Ascending aorta (tissue), 2 donors: Measurements from ENCODE around the gene ITGBL1. TPM values are rescaled to one million over a fixed set of nuclear protein-coding genes. Genes with fewer than 3 reads are reported as not detected.

ENCODE experiments used
- DNase-seq, 2 donors: peaks; one replicate each; pipeline ENCODE4 v3.0.0-alpha.2; 2019; ENCODE audit warnings: low spot score in 2 of 2
- H3K27ac ChIP-seq, 2 donors: fragments of 200-600 bp; sonication (generic); one replicate each; pipeline ENCODE4 v1.5.1; 2016 to 2017; ENCODE audit warnings: mild to moderate bottlenecking in 1 of 2
- H3K27me3 ChIP-seq: fragments of 200-600 bp; sonication (generic); one replicate; pipeline ENCODE4 v1.5.1; 2017
- H3K36me3 ChIP-seq, 2 donors: fragments of 200-600 bp; sonication (generic); one replicate each; pipeline ENCODE4 v1.5.1; 2016
- H3K4me1 ChIP-seq, 2 donors: fragments of 200-600 bp; sonication (generic); one replicate each; pipeline ENCODE4 v1.5.1; 2016 to 2017; ENCODE audit warnings: mild to moderate bottlenecking in 1 of 2
- H3K4me3 ChIP-seq, 2 donors: fragments of 200-600 bp; sonication (generic); one replicate each; pipeline ENCODE4 v1.5.1; 2016 to 2017; ENCODE audit warnings: mild to moderate bottlenecking in 1 of 2
- H3K9me3 ChIP-seq, 2 donors: fragments of 200-600 bp; sonication (generic); one replicate each; pipeline ENCODE4 v1.5.1; 2016
- intact Hi-C: fragments of 100-400 bp; cut with DNase I; formaldehyde crosslinking; loops from one replicate; pipeline ENCODE4 v1.15.1; 2023
- total RNA-seq: library from RNA; depleted of rRNA; stranded (reverse); fragments of >200 nt; gene quantifications from one replicate; pipeline ENCODE4 v1.1.0, GENCODE V29; 2016
- TF ChIP-seq, protein P1 (sequence below), 3 experiments: fragments of 200-600 bp in 2 of 3; fragments of 450-650 bp in 1 of 3; sonication (generic) in 2 of 3; IDR thresholded peaks; one replicate each; pipeline ENCODE4 v1.5.1; 2016 to 2019; ENCODE audit warnings: antibody characterized with exemption in 3 of 3, mild to moderate bottlenecking in 1 of 3, moderate library complexity in 1 of 3

ITGBL1 gene
- total RNA-seq, 1 donor from 2014 or later, result 47.1 TPM

DNA sequence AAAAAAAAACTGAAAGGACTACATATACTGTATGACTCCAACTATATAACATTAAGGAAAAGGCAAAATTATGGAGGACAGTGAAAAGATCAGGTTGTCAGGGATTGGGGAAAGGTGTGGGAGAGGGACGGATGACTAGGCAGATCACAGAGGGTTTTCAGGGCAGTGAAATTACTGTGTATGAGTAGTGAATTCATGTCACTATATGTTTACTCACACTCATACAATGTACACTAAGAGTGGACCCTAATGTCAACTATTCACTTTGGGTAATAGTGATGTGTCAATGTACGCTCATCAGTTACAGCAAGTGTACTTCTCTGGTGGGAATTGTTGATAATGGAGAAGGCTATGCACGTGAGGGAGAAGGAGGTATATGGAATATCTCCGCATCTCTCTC lies 144.3 kb downstream of the ITGBL1 start:
- no peak overlapping the region for H3K27ac ChIP-seq
- DNase-seq, result no peak
- no peaks in the 10 kb centered on the region for H3K27me3 ChIP-seq
- no peak overlapping the region for H3K4me3 ChIP-seq
- TF ChIP-seq, protein P1, sequence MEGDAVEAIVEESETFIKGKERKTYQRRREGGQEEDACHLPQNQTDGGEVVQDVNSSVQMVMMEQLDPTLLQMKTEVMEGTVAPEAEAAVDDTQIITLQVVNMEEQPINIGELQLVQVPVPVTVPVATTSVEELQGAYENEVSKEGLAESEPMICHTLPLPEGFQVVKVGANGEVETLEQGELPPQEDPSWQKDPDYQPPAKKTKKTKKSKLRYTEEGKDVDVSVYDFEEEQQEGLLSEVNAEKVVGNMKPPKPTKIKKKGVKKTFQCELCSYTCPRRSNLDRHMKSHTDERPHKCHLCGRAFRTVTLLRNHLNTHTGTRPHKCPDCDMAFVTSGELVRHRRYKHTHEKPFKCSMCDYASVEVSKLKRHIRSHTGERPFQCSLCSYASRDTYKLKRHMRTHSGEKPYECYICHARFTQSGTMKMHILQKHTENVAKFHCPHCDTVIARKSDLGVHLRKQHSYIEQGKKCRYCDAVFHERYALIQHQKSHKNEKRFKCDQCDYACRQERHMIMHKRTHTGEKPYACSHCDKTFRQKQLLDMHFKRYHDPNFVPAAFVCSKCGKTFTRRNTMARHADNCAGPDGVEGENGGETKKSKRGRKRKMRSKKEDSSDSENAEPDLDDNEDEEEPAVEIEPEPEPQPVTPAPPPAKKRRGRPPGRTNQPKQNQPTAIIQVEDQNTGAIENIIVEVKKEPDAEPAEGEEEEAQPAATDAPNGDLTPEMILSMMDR (IDR thresholded peaks at IDR 0.05), result no peak
- H3K4me1 ChIP-seq, result no peaks in the 10 kb centered on the region
- intact Hi-C loops, result no loop called here
- H3K36me3 ChIP-seq, result peaks cover 0 to 7% of the 10 kb centered on the region in 2 donors
- no peaks in the 10 kb centered on the region for H3K9me3 ChIP-seq

DNA sequence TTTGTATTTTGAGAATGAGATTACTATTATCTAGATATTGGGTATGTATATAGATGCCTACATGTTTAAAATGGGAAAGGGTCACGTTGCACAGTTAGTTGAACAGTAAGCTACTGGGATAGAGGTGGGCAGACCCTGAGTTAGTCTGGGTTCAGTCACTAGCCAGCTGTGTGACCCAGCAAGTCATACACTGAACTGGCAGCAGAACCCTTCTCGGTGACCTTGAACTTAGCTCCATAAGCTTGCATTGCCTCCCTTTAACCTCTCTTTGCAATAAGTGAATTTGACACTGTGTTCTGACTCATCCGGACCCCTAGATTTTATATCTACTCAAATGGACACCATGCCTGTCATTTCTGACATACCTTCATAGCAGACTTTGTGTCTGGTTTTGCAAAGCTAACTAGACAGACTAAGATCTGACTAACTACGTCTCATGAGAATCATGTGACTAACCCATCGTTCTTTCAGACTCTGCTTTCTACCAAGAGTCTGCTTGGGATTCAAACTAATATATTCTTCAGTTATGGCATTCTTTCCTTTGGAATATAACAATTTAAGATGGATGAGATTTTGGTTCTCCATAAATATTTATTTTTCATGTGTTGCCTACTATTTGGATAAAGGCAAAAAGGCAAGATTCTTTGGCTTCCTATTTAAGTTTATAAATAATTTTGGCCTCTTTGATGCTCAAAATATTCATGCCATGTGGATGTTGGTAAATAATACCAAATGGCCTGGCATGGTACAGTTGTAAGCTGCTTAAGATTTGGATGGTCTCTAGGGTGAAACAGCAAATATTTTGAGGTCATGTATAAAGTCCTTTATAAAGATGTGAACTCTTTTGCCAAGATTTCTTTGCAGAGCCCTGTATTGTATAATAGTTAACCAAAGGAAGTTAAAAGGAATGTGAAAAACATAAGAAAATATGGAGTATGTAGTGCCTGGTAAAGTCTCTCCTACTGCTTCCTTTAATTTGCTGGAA lies 159.3 kb downstream of the ITGBL1 start:
- TF ChIP-seq, protein P1 (IDR thresholded peaks at IDR 0.05), result no peak
- no peak for DNase-seq

DNA sequence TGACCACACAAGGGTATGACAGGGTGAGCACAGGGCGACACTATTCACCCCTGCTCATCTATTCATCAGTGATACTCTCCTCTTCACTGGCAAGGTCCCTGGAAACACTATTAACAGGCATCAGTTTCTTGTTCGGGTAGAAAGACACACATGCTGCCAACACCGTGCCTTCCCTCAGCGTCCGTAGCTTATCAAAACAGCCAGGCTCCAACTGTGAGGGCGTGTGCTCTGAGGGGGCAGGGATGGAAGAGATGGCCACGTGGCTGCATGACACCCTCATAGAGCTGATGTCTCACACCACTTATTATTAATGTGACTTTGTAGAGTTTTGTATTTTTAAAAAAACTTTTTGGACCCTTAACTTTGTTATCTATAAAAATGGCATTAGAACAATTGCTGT lies 160.3 kb downstream of the ITGBL1 start:
- Histone ChIP-seq H3K27me3 (no peaks in the 10 kb centered on the region), H3K27ac (peak overlapping the region in 1 of 2 donors; percentile 2), H3K36me3 (no peaks in the 10 kb centered on the region), H3K9me3 (no peaks in the 10 kb centered on the region), H3K4me3 (no peak overlapping the region), H3K4me1 (peaks cover 0 to 19% of the 10 kb centered on the region in 2 donors)
- no peak for DNase-seq
- TF ChIP-seq, protein P1 (IDR thresholded peaks at IDR 0.05), result no peak
- intact Hi-C loops, result no loop called here

More for the DNA sequence above, 159.3 kb downstream of the ITGBL1 start:
- no peaks in the 10 kb centered on the region for H3K36me3 ChIP-seq
- H3K4me1 ChIP-seq, result peaks cover 0 to 19% of the 10 kb centered on the region in 2 donors
- H3K4me3 ChIP-seq, result no peak overlapping the region
- H3K27ac ChIP-seq, result peak overlapping the region in 1 of 2 donors; percentile 2
- intact Hi-C loops, result no loop called here
- no peaks in the 10 kb centered on the region for H3K9me3 ChIP-seq
- no peaks in the 10 kb centered on the region for H3K27me3 ChIP-seq

DNA sequence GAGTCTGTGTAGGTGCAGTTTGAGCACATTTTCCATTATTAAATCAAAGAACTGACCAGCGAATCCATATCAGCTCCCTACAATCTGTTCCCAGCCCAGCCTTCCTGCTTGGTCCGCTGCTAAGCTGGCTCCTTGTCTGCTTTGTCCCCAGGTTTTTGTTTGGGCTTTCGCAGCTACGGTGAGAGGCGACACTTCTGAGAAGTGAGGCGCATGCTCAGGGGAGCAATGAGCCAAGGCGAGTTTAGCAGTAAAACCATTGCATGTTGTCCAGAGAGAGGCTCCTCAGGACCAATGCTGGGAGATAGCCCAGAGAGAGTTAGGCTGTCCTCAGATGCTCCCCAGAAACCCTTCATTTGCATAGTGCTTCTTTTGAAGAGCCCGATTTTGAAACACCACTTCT lies 162.0 kb downstream of the ITGBL1 start:
- Histone ChIP-seq H3K27ac (no peak overlapping the region), H3K4me1 (peaks cover 0 to 17% of the 10 kb centered on the region in 2 donors), H3K36me3 (no peaks in the 10 kb centered on the region), H3K27me3 (no peaks in the 10 kb centered on the region), H3K9me3 (no peaks in the 10 kb centered on the region), H3K4me3 (no peak overlapping the region)
- TF ChIP-seq, protein P1 (IDR thresholded peaks at IDR 0.05), result no peak
- DNase-seq, result no peak
- intact Hi-C loops, result no loop called here

DNA sequence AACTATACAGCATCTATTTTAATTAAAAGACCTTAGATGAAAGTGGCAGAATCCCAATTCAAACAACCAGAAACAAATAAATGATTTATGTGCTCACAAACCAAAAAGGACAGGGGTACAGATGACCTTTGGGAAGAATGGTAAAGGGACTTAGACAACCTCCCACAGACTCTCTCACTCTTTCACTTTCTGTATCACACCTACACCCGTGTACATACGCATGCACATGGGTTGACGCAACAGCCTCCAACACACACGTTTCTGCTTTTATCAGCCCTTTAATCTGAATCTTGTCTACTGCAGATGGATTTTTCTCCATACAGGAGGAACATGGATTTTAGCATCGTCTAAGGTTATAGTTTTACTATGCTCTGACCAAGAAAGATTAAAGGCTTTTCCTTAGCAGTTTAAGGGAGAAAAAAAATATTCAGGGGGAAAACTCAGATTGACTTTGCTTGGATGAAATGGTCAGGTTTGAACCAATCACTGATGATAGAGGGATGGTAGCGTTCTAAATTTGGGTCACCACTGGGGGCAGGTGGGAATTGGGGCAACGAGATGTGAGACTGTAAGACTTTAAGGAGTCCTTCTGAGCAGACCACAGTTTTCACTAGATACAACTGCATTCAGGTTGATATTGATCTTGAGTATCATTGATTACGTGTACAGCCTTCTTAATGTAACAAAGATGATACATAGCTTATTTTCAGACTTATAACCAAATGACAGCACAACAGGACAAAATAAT lies 166.1 kb downstream of the ITGBL1 start:
- no peak for DNase-seq
- H3K9me3 ChIP-seq, result no peaks in the 10 kb centered on the region
- intact Hi-C loops, result no loop called here
- TF ChIP-seq, protein P1 (IDR thresholded peaks at IDR 0.05), result no peak
- no peaks in the 10 kb centered on the region for H3K27me3 ChIP-seq
- peak overlapping the region in 1 of 2 donors; percentile 12 for H3K27ac ChIP-seq
- peaks cover 0 to 9% of the 10 kb centered on the region in 2 donors for H3K4me1 ChIP-seq
- H3K4me3 ChIP-seq, result no peak overlapping the region
- no peaks in the 10 kb centered on the region for H3K36me3 ChIP-seq
